ENCODE data around the gene MBD3L2.

DNA sequence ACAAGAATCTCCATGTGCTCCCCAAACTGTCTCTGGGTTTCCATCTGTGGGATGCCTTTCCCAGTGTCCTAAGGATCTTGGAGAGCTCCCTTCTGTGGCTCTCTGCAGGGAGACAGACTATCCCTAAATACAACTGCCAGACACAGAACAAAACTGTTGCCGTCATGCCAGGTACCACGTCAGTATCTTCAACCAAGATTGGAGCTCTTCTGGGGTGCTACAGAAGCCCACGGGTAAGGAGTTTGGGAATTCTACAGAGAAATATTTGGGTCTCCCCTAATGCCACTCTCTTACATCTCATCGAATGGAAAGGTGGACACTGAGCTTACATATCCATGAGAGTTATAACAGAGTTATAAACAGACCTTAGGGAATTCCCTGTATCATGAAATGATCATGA is 14.2 kb downstream of the MBD3L2 start:
- TF ChIP-seq, protein P1, sequence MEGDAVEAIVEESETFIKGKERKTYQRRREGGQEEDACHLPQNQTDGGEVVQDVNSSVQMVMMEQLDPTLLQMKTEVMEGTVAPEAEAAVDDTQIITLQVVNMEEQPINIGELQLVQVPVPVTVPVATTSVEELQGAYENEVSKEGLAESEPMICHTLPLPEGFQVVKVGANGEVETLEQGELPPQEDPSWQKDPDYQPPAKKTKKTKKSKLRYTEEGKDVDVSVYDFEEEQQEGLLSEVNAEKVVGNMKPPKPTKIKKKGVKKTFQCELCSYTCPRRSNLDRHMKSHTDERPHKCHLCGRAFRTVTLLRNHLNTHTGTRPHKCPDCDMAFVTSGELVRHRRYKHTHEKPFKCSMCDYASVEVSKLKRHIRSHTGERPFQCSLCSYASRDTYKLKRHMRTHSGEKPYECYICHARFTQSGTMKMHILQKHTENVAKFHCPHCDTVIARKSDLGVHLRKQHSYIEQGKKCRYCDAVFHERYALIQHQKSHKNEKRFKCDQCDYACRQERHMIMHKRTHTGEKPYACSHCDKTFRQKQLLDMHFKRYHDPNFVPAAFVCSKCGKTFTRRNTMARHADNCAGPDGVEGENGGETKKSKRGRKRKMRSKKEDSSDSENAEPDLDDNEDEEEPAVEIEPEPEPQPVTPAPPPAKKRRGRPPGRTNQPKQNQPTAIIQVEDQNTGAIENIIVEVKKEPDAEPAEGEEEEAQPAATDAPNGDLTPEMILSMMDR (conservative IDR thresholded peaks at IDR 0.05), result no peak
- no peak for TF ChIP-seq ZFX (IDR thresholded peaks at IDR 0.05)
